Ishikawa (cell line): ENCODE data around the gene TYSND1.

ENCODE experiments used
- CEBPB ChIP-seq: IDR thresholded peaks from 2 replicates; pipeline ENCODE4 v1.6.1; 2012
- CREB1 ChIP-seq: IDR thresholded peaks from 2 replicates; pipeline ENCODE4 v1.6.1; 2012; ENCODE audit warnings: low read depth
- EGR1 ChIP-seq: IDR thresholded peaks from 2 replicates; pipeline ENCODE4 v1.6.1; 2012
- EP300 ChIP-seq: IDR thresholded peaks from 2 replicates; pipeline ENCODE4 v1.6.1; 2012; ENCODE audit warnings: borderline replicate concordance
- FOXM1 ChIP-seq: IDR thresholded peaks from 2 replicates; pipeline ENCODE4 v1.6.1; 2012; ENCODE audit warnings: low read depth, borderline replicate concordance
- MAX ChIP-seq: IDR thresholded peaks from 2 replicates; pipeline ENCODE4 v1.6.1; 2012
- NFIC ChIP-seq: IDR thresholded peaks from 2 replicates; pipeline ENCODE4 v1.6.1; 2012
- RAD21 ChIP-seq: IDR thresholded peaks from 2 replicates; pipeline ENCODE4 v1.6.1; 2012; ENCODE audit warnings: low read depth
- REST ChIP-seq: IDR thresholded peaks from 2 replicates; pipeline ENCODE4 v1.6.1; 2012; ENCODE audit warnings: low read depth, mild to moderate bottlenecking
- TAF1 ChIP-seq: IDR thresholded peaks from 2 replicates; pipeline ENCODE4 v1.6.1; 2012; ENCODE audit warnings: low read depth, mild to moderate bottlenecking
- TCF12 ChIP-seq: IDR thresholded peaks from 2 replicates; pipeline ENCODE4 v1.6.1; 2012; ENCODE audit warnings: low read depth
- TEAD4 ChIP-seq: IDR thresholded peaks from 2 replicates; pipeline ENCODE4 v1.6.1; 2012
- USF1 ChIP-seq: IDR thresholded peaks from 2 replicates; pipeline ENCODE4 v1.6.1; 2012
- YY1 ChIP-seq: IDR thresholded peaks from 2 replicates; pipeline ENCODE4 v1.6.1; 2012; ENCODE audit warnings: low read depth
- ZBTB7A ChIP-seq: IDR thresholded peaks from 2 replicates; pipeline ENCODE4 v1.6.1; 2012; ENCODE audit warnings: low read depth

TYSND1 gene

GRCh38 chr10:70166394-70166793 is 19.9 kb upstream of the TYSND1 start:
- TF ChIP-seq ZBTB7A: no peak
- TF ChIP-seq MAX: no peak
- TF ChIP-seq TEAD4: no peak
- no peak for TF ChIP-seq REST
- no peak for TF ChIP-seq YY1
- TF ChIP-seq RAD21: no peak
- TF ChIP-seq NFIC: no peak
- no peak for TF ChIP-seq FOXM1
- TF ChIP-seq TCF12: no peak

- TF ChIP-seq YY1 (no peak), EP300 (no peak), USF1 (no peak), CREB1 (no peak), TEAD4 (no peak), ZBTB7A (no peak)
Observed at GRCh38 chr10:70164163-70164562, 17.7 kb upstream of the TYSND1 start.

GRCh38 chr10:70163448-70163847 is 16.9 kb upstream of the TYSND1 start:
- TF ChIP-seq TCF12: no peak
- TF ChIP-seq NFIC: no peak
- TF ChIP-seq TEAD4: no peak
- TF ChIP-seq TAF1: no peak
- TF ChIP-seq CREB1: no peak
- TF ChIP-seq FOXM1: no peak
- TF ChIP-seq EGR1: no peak
- no peak for TF ChIP-seq EP300
- TF ChIP-seq RAD21: no peak
- TF ChIP-seq YY1: no peak
- TF ChIP-seq REST: no peak
- TF ChIP-seq MAX: no peak
- no peak for TF ChIP-seq ZBTB7A
- no peak for TF ChIP-seq USF1
- TF ChIP-seq CEBPB: no peak

GRCh38 chr10:70162892-70163201 is 16.3 kb upstream of the TYSND1 start:
- TF ChIP-seq RAD21 (no peak), CREB1 (no peak), TEAD4 (no peak), CEBPB (no peak), USF1 (no peak), ZBTB7A (no peak), YY1 (no peak), REST (no peak)
